Fibroblast of mammary gland (primary cell): ENCODE data around the gene CDC14C.

ENCODE experiments used
- DNase-seq: peaks from one replicate; pipeline ENCODE4 v3.0.0-alpha.2; 2010; ENCODE audit warnings: low read depth
- H3K4me3 ChIP-seq: 2 replicates; pipeline ENCODE4 v1.5.1; 2011; ENCODE audit warnings: low read depth, mild to moderate bottlenecking, low read length, moderate library complexity; ENCODE audit not compliant: control insufficient read depth
- CTCF ChIP-seq: conservative IDR thresholded peaks from 2 replicates; pipeline ENCODE4 v1.5.1; 2011; ENCODE audit warnings: low read depth, low read length, inconsistent platforms; ENCODE audit not compliant: control insufficient read depth, insufficient read depth

Gene CDC14C

GRCh38 chr7:48924433-48924832, at the start of gene CDC14C:
Gene CDC14C (plus strand): TSS chr7:48924547. CDS start chr7:48924673, 126 bp downstream.
- no peak for TF ChIP-seq CTCF
- no peak within 1 kb of the TSS for H3K4me3 ChIP-seq
- DNase-seq, result no peak

DNA sequence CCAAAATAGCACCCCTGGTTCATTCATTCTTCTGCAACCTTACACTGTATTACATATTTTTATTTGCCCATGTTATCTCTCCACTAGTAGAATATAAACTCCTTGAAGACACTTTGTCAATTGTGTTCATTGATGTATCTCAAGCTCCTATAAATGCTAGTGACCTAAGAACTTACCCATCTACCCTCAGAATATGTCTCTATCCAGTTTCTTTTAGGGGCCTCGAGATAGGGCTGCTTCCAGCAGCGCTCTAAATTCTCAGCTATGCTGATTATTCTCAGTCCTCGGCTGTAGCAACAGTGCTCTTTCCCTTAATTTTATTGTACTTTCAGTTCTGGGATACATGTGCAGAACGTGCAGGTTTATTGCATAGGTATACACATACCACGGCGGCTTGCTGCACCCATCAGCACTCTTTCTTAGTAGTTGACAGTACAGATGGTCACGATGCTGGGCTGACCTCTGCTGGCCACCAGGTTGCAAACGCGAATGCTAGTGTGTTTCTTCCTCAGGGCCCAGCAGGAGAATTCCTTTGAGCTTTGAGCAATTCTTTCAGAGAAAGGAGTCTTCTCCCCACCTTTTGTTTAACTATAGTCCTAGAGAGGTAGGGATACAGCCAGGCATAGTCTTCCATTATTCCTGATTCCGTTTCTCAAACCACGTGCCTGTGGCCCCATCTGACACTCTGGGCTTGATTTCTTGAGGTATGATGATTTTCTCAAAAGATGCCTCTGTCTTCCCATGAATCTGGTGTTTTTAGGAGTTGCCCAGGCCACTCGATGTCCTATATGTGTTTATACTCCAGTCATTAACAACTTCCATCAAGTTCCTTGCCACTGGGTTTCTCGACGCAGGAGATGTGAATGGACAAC, 49.1 kb upstream of the CDC14C start:
- DNase-seq, result peak; percentile 23
- no peak overlapping the region for H3K4me3 ChIP-seq
- peak; percentile 26 for TF ChIP-seq CTCF

DNA sequence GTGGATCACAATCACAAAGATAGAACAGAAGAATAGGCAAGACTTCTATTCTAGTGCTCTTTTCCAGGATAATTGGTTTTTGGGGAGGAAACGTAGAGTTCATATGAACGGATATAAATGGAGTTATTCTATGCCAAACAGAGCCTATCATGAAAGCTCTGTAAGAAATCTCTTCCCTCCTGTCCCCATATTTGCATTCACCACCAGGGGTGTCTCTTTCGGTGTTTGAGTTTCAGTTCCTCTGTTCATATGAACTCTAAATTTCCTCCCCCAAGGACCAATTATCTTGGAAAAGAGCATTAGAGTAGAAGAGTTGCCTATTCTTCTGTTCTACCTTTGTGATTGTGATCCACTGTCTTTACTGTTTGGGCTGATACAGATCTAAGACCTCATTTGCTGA, 48.3 kb upstream of the CDC14C start:
- no peak overlapping the region for H3K4me3 ChIP-seq
- no peak for DNase-seq
- no peak for TF ChIP-seq CTCF

DNA sequence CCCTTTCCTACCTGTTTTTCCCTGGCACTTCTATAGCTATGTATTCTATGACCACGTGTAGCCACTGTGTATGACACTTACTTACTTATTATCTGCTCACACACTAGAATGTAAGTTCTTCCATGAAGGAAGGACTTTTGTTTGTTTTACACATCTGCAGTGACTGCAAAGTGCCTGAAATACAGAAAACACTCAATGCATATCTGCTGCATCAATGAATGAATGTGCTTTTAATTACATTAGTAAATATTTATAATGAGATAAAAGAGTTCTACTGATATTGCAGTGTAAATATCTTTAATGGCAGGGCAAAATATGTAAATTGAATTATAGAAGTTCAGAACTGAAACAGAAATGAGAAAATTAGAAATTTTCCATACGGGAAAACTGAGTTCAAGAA, 43.5 kb upstream of the CDC14C start:
- no peak for TF ChIP-seq CTCF
- no peak overlapping the region for H3K4me3 ChIP-seq
- no peak for DNase-seq

DNA sequence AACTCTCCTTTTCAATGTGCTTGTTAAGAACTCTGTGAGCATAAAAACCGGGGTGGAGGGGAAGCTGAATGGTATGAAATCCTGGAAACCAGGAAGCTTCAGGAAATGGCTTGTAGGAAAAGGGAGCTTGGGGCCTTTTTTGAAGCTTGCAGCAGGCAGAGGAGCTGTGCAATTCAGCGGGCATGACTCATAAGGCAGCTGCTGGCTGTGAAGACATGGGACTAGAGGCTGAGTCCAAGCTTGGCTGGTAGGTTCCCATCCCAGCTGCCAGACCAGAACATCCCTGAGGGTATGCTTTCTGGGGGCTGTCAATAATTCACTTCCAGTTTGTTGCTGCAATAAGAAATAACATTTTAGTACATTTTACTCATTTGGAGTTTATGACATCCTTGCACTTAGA, 36.8 kb upstream of the CDC14C start:
- no peak for TF ChIP-seq CTCF

DNA sequence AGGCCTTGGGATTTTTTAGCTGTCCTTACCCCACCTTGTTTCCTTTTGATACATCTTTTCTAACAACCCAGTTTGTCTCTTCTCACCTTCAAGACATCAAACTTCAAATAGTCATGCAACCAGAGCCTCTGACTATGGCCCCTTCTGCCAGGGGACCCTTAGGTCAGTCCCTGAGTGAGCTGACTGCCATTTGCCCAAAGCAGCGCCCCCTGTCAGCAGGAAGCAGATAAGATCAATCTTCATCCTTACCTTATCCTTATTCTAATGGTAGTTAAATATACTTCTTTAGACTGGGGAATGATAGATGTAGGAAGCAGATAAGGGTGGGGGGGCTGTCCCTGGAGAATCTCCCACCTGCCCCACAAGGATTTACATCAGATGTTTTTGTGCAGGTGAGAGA, 29.8 kb upstream of the CDC14C start:
- no peak overlapping the region for H3K4me3 ChIP-seq
- DNase-seq, result no peak
- no peak for TF ChIP-seq CTCF

More for the DNA sequence above, 36.8 kb upstream of the CDC14C start:
- peak; percentile 53 for DNase-seq
- H3K4me3 ChIP-seq, result no peak overlapping the region

- no peak overlapping the region for H3K4me3 ChIP-seq
- no peak for TF ChIP-seq CTCF
- DNase-seq, result peak; percentile 69
These were observed 24.4 kb upstream of the CDC14C start for GRCh38 chr7:48899932-48900331.
